NCI-H524 (cell line): ENCODE measurements around the gene HDAC9.
"Not testable (repeated sequence)": the region's sequence is repeated elsewhere in the genome, so short reads cannot be mapped to it uniquely, and the experiment has no call there.

Experiments
- DNase-seq, 2 experiments: peaks; one replicate each; lab custom pipeline; 2025; lab: John Stamatoyannopoulos, UW

Gene HDAC9

GRCh38 chr7:19024261-19024660 lies 528.7 kb downstream of the HDAC9 start:
- DNase-seq, result no peak

GRCh38 chr7:19026888-19027287 lies 531.3 kb downstream of the HDAC9 start:
- DNase-seq, result no peak

- no peak for DNase-seq
These were observed 534.7 kb downstream of the HDAC9 start for GRCh38 chr7:19030281-19030680.

- DNase-seq, result not testable (repeated sequence)
These were observed 537.4 kb downstream of the HDAC9 start for GRCh38 chr7:19032942-19033341.

GRCh38 chr7:19051767-19052375 lies 556.3 kb downstream of the HDAC9 start:
- peak in 1 of 2 experiments; percentile 36 for DNase-seq
